Central memory CD4-positive, alpha-beta T cell (primary cell): Measurements from ENCODE around the gene FZD10.

Experiments
- DNase-seq: peaks from one replicate; pipeline ENCODE4 v3.0.0; 2022

Gene FZD10

GRCh38 chr12:130214686-130215395 lies 52.6 kb downstream of the FZD10 start:
- no peak for DNase-seq
